GM23248 (cell line): ENCODE measurements around the gene HIPK2. TPM values are rescaled to one million over a fixed set of nuclear protein-coding genes. Genes with fewer than 3 reads are reported as not detected.
A peak's percentile ranks its signal among the peaks of the same experiment; 100 is the strongest.

Source experiments
- DNase-seq: peaks from one replicate; pipeline ENCODE4 v3.0.0-alpha.2; 2015
- H2AFZ ChIP-seq: fragments of 200-600 bp; sonication (generic); 2 replicates; pipeline ENCODE4 v1.6.1; 2016; ENCODE audit warnings: antibody characterized with exemption
- H3F3A ChIP-seq: fragments of 200-600 bp; sonication (generic); 2 replicates; pipeline ENCODE4 v1.6.1; 2016; ENCODE audit warnings: mild to moderate bottlenecking, antibody characterized with exemption, mixed run types; ENCODE audit not compliant: insufficient read depth
- H3K27ac ChIP-seq: fragments of 200-600 bp; sonication (generic); 2 replicates; pipeline ENCODE4 v1.5.1; 2016; ENCODE audit warnings: mild to moderate bottlenecking
- H3K27me3 ChIP-seq: fragments of 200-600 bp; sonication (generic); replicated peaks from 2 replicates; pipeline ENCODE4 v1.6.1; 2016; ENCODE audit warnings: mild to moderate bottlenecking; ENCODE audit not compliant: insufficient read depth
- H3K36me3 ChIP-seq: fragments of 200-600 bp; sonication (generic); 2 replicates; pipeline ENCODE4 v1.6.1; 2016; ENCODE audit warnings: low read depth, mild to moderate bottlenecking
- H3K4me1 ChIP-seq: fragments of 200-600 bp; sonication (generic); 2 replicates; pipeline ENCODE4 v1.6.1; 2016; ENCODE audit warnings: mild to moderate bottlenecking; ENCODE audit not compliant: insufficient read depth
- H3K4me2 ChIP-seq: fragments of 200-600 bp; sonication (generic); one replicate; pipeline ENCODE4 v1.6.1; 2016; ENCODE audit warnings: mild to moderate bottlenecking; ENCODE audit not compliant: unreplicated experiment
- H3K4me3 ChIP-seq: fragments of 200-600 bp; sonication (generic); 2 replicates; pipeline ENCODE4 v1.5.1; 2016; ENCODE audit warnings: mild to moderate bottlenecking
- H3K79me2 ChIP-seq: fragments of 200-600 bp; sonication (generic); 2 replicates; pipeline ENCODE4 v1.6.1; 2016; ENCODE audit warnings: mild to moderate bottlenecking; ENCODE audit not compliant: insufficient read depth
- H3K9ac ChIP-seq: fragments of 200-600 bp; sonication (generic); 2 replicates; pipeline ENCODE4 v1.6.1; 2016; ENCODE audit warnings: mild to moderate bottlenecking
- H3K9me2 ChIP-seq: fragments of 200-600 bp; sonication (generic); 2 replicates; pipeline ENCODE4 v1.6.1; 2016; ENCODE audit warnings: mixed run types, mild to moderate bottlenecking, moderate library complexity; ENCODE audit not compliant: insufficient read depth
- H3K9me3 ChIP-seq: fragments of 200-600 bp; sonication (generic); one replicate; pipeline ENCODE4 v1.6.1; 2017; ENCODE audit warnings: low read depth
- H4K20me1 ChIP-seq: fragments of 200-600 bp; sonication (generic); 2 replicates; pipeline ENCODE4 v1.6.0; 2016; ENCODE audit not compliant: insufficient read depth
- EZH2 ChIP-seq: fragments of 200-600 bp; sonication (generic); IDR thresholded peaks from 2 replicates; pipeline ENCODE4 v1.6.1; 2018; ENCODE audit warnings: antibody characterized with exemption, mild to moderate bottlenecking; ENCODE audit not compliant: insufficient read depth, poor library complexity, severe bottlenecking
- EZH2phosphoT487 ChIP-seq: fragments of 200-600 bp; sonication (generic); IDR thresholded peaks from 2 replicates; pipeline ENCODE4 v1.6.1; 2018; ENCODE audit warnings: antibody characterized with exemption, moderate library complexity, mild to moderate bottlenecking, low read depth; ENCODE audit not compliant: insufficient read depth
- WGBS, 2 experiments: methylation state at CpG; one replicate each; pipeline ENCODE4 v1.1.6; 2015 to 2017; ENCODE audit warnings: low lambda C conversion rate in 2 of 2, low coverage in 1 of 2; ENCODE audit errors: missing lambda C conversion rate in 2 of 2; 5-methylcytosine and 5-hydroxymethylcytosine counted together
- in situ Hi-C: fragments of 300-500 bp; cut with MboI; formaldehyde crosslinking; loops from 2 replicates; pipeline ENCODE4 v1.15.0; 2020
- polyA plus RNA-seq: library from polyadenylated mRNA; unstranded; fragments of >200 nt; fragmentation: Nextera tagmentation; extraction: Ambion mirVana; gene quantifications from 2 replicates; pipeline ENCODE4 v1.2.1, GENCODE V29; 2016
- total RNA-seq: library from RNA; depleted of rRNA; stranded (reverse); fragments of >200 nt; shearing (Covaris generic); gene quantifications from 2 replicates; pipeline ENCODE4 v1.2.3, GENCODE V29; 2014

The HIPK2 gene
- total and polyA plus RNA-seq, 2 experiments from 2014 or later: 4.7 to 7.9 TPM

- Histone ChIP-seq H3F3A (peaks cover 16% of the 10 kb centered on the region; the same call in 1 of the 2 replicates), H3K36me3 (peaks cover 13% of the 10 kb centered on the region; the same call in 1 of the 2 replicates), H3K9me2 (no peaks in the 10 kb centered on the region), H3K79me2 (no peaks in the 10 kb centered on the region), H3K4me2 (no peak overlapping the region), H3K9ac (no peak overlapping the region), H3K4me3 (no peak overlapping the region), H3K27ac (no peak overlapping the region), H2AFZ (no peak overlapping the region), H3K4me1 (peaks cover 9% of the 10 kb centered on the region), H3K27me3 (no peaks in the 10 kb centered on the region), H3K9me3 (no peaks in the 10 kb centered on the region), H4K20me1 (no peaks in the 10 kb centered on the region)
- 83 to 85% methylated on average over 10 of the region's 10 CpGs for WGBS, 2 experiments
- TF ChIP-seq EZH2phosphoT487: no peak
- in situ Hi-C loops: no loop called here
- peak; percentile 58 for DNase-seq
Observed at GRCh38 chr7:139620676-139621344, 157.0 kb downstream of the HIPK2 start.

DNA sequence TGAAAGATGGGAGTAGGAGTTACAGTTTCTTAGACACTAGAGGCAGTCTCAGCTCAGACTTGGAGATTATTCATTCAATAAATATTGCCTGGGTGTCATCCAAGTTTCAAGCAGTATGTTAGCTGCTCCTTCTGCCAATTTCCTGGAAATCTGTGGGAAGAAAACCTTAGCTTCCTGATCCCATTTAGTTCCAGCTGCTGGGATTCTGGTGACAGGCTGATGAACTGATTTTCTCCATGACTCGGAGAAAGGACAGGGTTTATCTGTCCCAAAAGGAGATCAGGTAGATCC, 158.5 kb downstream of the HIPK2 start:
- H3K36me3 ChIP-seq: peaks cover 8% of the 10 kb centered on the region; the same call in 1 of the 2 replicates
- peak; percentile 88 for DNase-seq
- H2AFZ ChIP-seq: no peak overlapping the region
- 18 to 24% methylated on average over 1 of the region's 1 CpG for WGBS, 2 experiments
- H3F3A ChIP-seq: peaks cover 16% of the 10 kb centered on the region; the same call in 1 of the 2 replicates
- no peaks in the 10 kb centered on the region for H3K9me3 ChIP-seq
- in situ Hi-C loops: no loop called here
- no peak overlapping the region for H3K4me2 ChIP-seq
- H3K27me3 ChIP-seq: no peaks in the 10 kb centered on the region
- peak overlapping the region; percentile 54 for H3K27ac ChIP-seq
- no peaks in the 10 kb centered on the region for H4K20me1 ChIP-seq
- peaks cover 9% of the 10 kb centered on the region for H3K4me1 ChIP-seq
- no peak overlapping the region for H3K4me3 ChIP-seq
- H3K79me2 ChIP-seq: no peaks in the 10 kb centered on the region
- H3K9ac ChIP-seq: peak overlapping the region; percentile 67
- TF ChIP-seq EZH2phosphoT487 (no peak), EZH2 (no peak)
- no peaks in the 10 kb centered on the region for H3K9me2 ChIP-seq

- WGBS, 2 experiments: 88% methylated on average over 10 of the region's 10 CpGs
- peak; percentile 72 for DNase-seq
- Histone ChIP-seq H3K4me3 (no peak overlapping the region), H3K79me2 (no peaks in the 10 kb centered on the region), H3K27me3 (no peaks in the 10 kb centered on the region), H3F3A (peaks cover 16% of the 10 kb centered on the region; the same call in 1 of the 2 replicates), H3K4me1 (peaks cover 9% of the 10 kb centered on the region), H4K20me1 (no peaks in the 10 kb centered on the region), H3K27ac (peak overlapping the region; percentile 54), H2AFZ (no peak overlapping the region), H3K4me2 (no peak overlapping the region), H3K36me3 (peaks cover 8% of the 10 kb centered on the region; the same call in 1 of the 2 replicates), H3K9me2 (no peaks in the 10 kb centered on the region), H3K9me3 (no peaks in the 10 kb centered on the region), H3K9ac (peak overlapping the region; percentile 67)
- no peak for TF ChIP-seq EZH2
- TF ChIP-seq EZH2phosphoT487: no peak
- in situ Hi-C loops: no loop called here
Observed at GRCh38 chr7:139618482-139619366, 159.1 kb downstream of the HIPK2 start.

- DNase-seq: no peak
- no peak overlapping the region for H3K27ac ChIP-seq
- H3K4me1 ChIP-seq: peaks cover 9% of the 10 kb centered on the region
- H3K9me3 ChIP-seq: no peaks in the 10 kb centered on the region
- H3K9ac ChIP-seq: no peak overlapping the region
- WGBS, 2 experiments: 54 to 69% methylated on average over 1 of the region's 1 CpG
- H4K20me1 ChIP-seq: no peaks in the 10 kb centered on the region
- peaks cover 16% of the 10 kb centered on the region; the same call in 1 of the 2 replicates for H3F3A ChIP-seq
- no peak overlapping the region for H3K4me3 ChIP-seq
- H3K9me2 ChIP-seq: no peaks in the 10 kb centered on the region
- in situ Hi-C loops: no loop called here
- no peaks in the 10 kb centered on the region for H3K79me2 ChIP-seq
- TF ChIP-seq EZH2 (no peak), EZH2phosphoT487 (no peak)
- no peak overlapping the region for H2AFZ ChIP-seq
- peaks cover 16% of the 10 kb centered on the region; the same call in 1 of the 2 replicates for H3K36me3 ChIP-seq
- H3K4me2 ChIP-seq: no peak overlapping the region
- H3K27me3 ChIP-seq: no peaks in the 10 kb centered on the region
Observed at GRCh38 chr7:139617074-139617473, 160.7 kb downstream of the HIPK2 start.
